MG63 (cell line): ENCODE measurements around the gene PADI6. TPM values are rescaled to one million over a fixed set of nuclear protein-coding genes. Genes with fewer than 3 reads are reported as not detected.

Experiments
- DNase-seq: peaks from one replicate; pipeline ENCODE4 v3.0.0-alpha.2; 2020
- H3K27me3 ChIP-seq: fragments of 250-450 bp; sonication (Bioruptor Pico); 2 replicates; pipeline ENCODE4 v1.5.1; 2020; ENCODE audit warnings: mild to moderate bottlenecking, moderate library complexity
- H3K36me3 ChIP-seq: fragments of 250-450 bp; sonication (Bioruptor Pico); 2 replicates; pipeline ENCODE4 v1.5.1; 2020; ENCODE audit warnings: mild to moderate bottlenecking, moderate library complexity
- H3K4me3 ChIP-seq: fragments of 250-450 bp; sonication (Bioruptor Pico); 2 replicates; pipeline ENCODE4 v1.5.1; 2020; ENCODE audit warnings: mild to moderate bottlenecking, moderate library complexity
- H3K9me3 ChIP-seq: fragments of 250-450 bp; sonication (Bioruptor Pico); 2 replicates; pipeline ENCODE4 v1.5.1; 2020; ENCODE audit warnings: mild to moderate bottlenecking, moderate library complexity
- total RNA-seq: library from RNA; depleted of rRNA; stranded (reverse); fragments of >200 nt; shearing (Covaris generic); gene quantifications from 2 replicates; pipeline ENCODE4 v1.2.3, GENCODE V29; 2014; ENCODE audit warnings: low replicate concordance

Gene PADI6
- total RNA-seq, 1 experiment from 2014 or later: not detected

DNA sequence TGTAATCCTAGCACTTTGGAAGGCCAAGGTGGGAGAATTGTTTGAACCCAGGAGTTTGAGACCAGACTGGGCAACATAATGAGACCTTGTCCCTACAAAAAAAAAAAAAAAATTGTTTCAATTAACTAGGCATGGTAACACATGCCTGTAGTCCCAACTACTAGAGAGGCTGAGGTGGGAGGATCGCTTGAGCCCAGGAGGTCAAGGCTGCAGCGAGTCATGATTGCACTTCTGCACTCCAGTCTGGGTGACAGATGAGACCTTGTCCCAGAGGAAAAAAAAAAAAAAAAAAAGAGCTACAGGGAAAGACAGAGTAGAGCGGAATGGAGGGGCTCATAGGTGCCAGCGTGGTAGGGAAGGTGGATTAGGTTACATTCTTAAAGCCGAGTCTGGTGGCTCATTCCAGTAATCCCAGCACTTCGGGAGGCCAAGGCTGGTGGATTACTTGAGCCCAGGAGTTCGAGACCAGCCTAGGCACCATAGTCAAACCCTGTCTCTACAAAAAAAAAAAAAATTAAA, 21.0 kb upstream of the PADI6 start:
- DNase-seq: no peak
- Histone ChIP-seq H3K27me3 (no peaks in the 10 kb centered on the region), H3K9me3 (no peaks in the 10 kb centered on the region), H3K4me3 (no peak overlapping the region), H3K36me3 (no peaks in the 10 kb centered on the region)

DNA sequence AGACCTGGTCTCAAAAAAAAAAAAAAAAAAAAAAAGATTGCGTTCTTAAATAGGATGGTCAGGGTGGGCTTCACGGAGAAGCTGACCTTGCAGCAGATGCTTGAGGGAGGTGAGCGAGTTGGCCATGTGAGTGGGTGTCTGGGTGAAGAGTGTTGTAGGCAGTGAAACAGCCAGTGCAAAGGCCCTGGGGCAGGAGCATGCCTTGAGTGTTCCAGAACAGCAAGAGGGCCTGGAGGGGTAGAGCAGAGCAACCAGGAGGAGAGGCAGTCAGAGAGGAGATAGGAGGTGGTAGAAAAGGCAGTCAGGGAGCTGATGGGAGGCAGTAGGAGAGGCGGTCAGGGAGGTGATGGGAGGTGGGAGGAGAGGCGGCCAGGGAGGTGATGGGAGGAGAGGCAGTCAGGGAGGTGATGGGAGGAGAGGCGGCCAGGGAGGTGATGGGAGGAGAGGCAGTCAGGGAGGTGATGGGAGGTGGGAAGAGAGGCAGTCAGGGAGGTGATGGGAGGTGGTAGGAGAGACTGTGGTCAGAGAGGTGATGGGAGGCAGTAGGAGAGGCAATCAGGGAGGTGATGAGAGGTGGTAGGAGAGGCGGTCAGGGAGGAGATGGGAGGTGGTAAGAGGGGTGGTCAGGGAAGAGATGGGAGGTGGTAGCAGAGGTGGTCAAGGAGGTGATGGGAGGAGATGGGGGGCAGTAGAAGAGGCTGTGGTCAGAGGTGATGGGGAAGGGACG, 20.2 kb upstream of the PADI6 start:
- Histone ChIP-seq H3K9me3 (no peaks in the 10 kb centered on the region), H3K27me3 (no peaks in the 10 kb centered on the region), H3K36me3 (no peaks in the 10 kb centered on the region), H3K4me3 (no peak overlapping the region)
- no peak for DNase-seq

DNA sequence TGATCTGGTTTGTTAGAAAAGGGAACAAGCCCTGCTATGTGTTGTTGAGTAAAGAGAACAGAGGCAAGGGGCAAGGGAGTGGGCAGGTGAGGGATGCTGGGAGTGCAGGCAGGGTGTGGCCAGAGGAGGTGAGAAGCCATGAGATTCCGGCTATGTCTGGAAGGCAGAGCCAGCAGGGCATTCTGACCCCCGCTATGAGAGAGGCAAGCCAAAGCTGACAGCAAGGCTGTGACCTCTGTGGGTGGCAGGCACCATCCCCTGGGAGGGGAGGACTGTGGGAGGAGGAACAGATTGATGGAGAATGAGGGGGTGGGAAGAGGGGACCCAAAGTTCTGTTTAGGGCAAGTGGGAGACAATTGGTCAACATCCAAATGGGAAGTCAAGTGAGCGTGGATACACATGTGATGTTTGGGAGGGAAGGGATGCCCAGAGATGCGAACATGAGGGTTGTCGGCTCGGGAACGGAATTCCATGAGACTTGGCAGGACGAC, 19.5 kb upstream of the PADI6 start:
- no peaks in the 10 kb centered on the region for H3K36me3 ChIP-seq
- no peak overlapping the region for H3K4me3 ChIP-seq
- no peak for DNase-seq
- H3K27me3 ChIP-seq: no peaks in the 10 kb centered on the region
- H3K9me3 ChIP-seq: no peaks in the 10 kb centered on the region

DNA sequence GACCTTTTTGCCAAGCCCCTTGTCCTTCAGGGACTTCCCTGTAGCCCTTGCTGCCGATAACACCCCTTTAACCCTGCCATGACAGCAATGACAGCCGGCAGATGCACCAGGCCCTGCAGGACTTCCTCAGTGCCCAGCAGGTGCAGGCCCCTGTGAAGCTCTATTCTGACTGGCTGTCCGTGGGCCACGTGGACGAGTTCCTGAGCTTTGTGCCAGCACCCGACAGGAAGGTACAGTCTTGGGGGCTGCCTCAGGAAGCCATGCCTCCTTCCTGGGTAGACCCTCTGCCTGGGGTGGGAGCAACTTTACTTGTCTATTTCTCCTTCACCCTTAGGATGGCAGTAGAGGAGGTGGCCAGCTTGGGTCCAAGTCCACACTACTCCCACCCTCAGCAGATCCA, 16.1 kb upstream of the PADI6 start:
- Histone ChIP-seq H3K4me3 (no peak overlapping the region), H3K27me3 (no peaks in the 10 kb centered on the region), H3K9me3 (no peaks in the 10 kb centered on the region), H3K36me3 (no peaks in the 10 kb centered on the region)
- no peak for DNase-seq

DNA sequence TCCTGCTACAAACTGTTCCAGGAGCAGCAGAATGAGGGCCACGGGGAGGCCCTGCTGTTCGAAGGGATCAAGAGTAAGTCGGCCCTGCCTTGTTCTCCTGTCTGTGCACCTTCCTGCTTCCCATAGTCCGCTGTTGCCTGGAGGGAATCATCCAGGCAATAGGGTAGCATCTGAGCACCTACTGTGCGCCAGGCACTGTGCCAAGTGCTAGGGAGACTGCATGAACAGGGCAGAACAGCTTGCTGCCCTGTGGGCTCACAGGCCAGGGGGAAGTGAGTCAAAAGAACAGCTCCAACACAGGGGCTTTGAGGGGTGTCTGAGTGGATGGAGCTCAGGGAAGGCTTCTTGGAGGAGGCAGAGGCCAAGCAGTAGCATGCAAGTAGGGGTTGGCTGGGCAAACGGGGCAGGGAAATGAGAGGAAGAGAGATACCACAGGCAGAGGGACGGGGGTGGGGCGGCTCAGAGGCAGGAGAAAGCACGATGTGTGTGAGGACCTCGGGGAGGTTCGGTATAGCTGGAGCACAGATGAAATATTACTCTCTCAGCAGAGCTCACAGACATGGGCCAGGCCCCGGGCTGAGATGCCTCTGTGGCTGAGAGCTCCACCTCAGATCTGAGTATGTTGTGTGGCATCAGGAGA, 15.5 kb upstream of the PADI6 start:
- Histone ChIP-seq H3K27me3 (no peaks in the 10 kb centered on the region), H3K36me3 (no peaks in the 10 kb centered on the region), H3K4me3 (no peak overlapping the region), H3K9me3 (no peaks in the 10 kb centered on the region)
- no peak for DNase-seq

DNA sequence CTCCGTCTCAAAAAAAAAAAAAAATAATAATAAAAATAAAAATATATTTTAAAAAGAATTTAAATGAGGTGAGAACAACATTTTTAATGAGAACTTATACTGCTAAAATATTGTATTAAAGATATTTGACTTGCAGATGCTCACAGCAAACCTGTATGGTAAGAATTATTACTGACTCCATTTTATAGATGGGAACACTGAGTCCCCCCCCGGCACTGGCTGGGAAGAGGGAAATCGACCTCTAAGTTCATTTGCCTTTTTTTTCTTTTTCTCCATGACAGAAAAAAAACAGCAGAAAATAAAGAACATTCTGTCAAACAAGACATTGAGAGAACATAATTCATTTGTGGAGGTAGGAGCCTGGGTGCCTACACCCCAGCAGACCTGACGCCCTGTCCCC, 13.4 kb upstream of the PADI6 start:
- DNase-seq: no peak
- H3K9me3 ChIP-seq: no peaks in the 10 kb centered on the region
- no peaks in the 10 kb centered on the region for H3K36me3 ChIP-seq

DNA sequence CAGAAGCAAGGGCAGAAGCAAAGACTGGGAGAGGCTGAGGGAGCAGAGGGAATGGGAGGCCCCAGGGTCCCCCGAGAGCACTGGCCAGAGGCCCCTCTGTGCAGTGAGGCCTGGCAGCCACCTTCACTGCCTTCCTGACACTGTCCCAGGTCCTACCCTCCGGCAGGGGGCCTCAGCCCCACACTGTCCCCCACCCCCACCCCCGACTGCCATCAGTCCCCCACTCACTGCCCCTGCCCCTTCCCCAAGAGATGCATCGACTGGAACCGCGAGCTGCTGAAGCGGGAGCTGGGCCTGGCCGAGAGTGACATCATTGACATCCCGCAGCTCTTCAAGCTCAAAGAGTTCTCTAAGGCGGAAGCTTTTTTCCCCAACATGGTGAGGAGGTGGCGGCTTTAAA, 13.0 kb upstream of the PADI6 start:
- H3K4me3 ChIP-seq: no peak overlapping the region
- no peaks in the 10 kb centered on the region for H3K27me3 ChIP-seq
- no peak for DNase-seq
- no peaks in the 10 kb centered on the region for H3K9me3 ChIP-seq
- no peaks in the 10 kb centered on the region for H3K36me3 ChIP-seq

More for the DNA sequence above, 13.4 kb upstream of the PADI6 start:
- H3K27me3 ChIP-seq: no peaks in the 10 kb centered on the region
- H3K4me3 ChIP-seq: no peak overlapping the region

DNA sequence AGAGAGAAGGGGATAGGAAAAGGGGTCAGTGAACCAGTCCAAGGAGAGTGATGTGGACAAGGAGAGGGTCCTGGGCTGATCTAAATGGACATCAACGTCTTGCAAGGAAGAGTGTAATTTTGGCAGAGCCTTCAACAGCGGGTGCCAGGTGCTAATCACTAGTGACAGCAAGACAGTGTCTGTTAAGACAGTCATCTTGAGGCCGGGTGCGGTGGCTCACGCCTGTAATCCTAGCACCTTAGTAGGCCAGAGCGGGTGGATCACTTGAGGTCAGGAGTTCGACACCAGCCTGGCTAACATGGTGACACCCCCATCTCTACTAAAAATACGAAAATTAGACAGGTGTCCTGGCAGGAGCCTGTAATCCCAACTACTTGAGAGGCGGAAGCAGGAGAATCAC, 12.2 kb upstream of the PADI6 start:
- no peak overlapping the region for H3K4me3 ChIP-seq
- no peaks in the 10 kb centered on the region for H3K27me3 ChIP-seq

DNA sequence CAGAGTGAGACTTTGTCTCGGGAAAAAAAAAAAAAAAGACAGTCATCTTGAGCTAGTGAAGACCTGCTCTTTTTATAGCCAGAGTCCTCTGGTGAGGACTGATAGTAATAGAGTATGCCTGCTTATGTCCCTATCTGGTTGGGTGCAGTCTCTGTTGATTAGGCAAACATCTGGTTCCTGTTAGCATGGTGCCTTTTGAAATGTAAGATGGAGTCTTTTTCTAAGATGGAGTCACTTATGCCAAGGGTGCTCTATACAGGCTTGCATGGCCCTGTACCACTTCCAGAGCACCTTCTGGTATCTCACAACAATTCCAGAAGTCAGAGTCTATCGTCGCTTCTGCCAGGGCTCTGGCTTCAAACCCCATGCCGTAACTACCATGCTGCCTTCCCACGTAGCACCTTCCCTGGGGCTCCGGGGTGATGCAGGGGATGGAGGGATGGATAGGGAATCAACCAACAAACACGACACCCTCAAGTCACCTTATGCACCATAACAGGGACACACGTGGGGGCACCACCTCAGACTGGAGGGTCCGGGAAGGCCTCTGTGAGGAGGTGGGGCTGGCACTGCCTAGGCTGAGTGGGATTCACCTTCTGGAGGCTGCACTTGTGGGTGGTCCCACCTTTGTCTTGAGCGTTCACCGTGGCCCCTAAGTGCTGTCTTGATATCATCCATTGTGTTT, 11.6 kb upstream of the PADI6 start:
- DNase-seq: no peak
- Histone ChIP-seq H3K9me3 (no peaks in the 10 kb centered on the region), H3K4me3 (no peak overlapping the region), H3K36me3 (no peaks in the 10 kb centered on the region), H3K27me3 (no peaks in the 10 kb centered on the region)

More for the DNA sequence above, 12.2 kb upstream of the PADI6 start:
- Histone ChIP-seq H3K36me3 (no peaks in the 10 kb centered on the region), H3K9me3 (no peaks in the 10 kb centered on the region)
- no peak for DNase-seq

DNA sequence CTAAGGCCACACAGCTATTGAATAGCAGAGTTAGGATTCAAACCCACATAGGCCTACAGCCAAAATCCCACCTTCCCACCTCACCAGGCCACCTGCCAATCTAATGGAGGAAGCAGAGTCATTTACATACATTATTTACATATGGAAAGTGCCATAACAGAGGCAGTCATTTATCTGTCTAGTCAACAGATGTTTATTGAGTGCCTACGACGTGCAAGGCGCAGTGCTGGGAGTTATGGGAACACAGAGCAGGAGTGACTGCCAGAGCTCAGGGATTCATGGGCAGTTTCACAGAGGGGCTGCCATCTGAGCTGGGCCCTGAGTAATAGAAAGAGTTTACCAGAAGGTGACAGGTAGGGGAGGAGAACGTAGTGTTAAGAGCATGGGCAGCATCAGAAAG, 10.3 kb upstream of the PADI6 start:
- H3K9me3 ChIP-seq: no peaks in the 10 kb centered on the region
- no peaks in the 10 kb centered on the region for H3K27me3 ChIP-seq
- no peak overlapping the region for H3K4me3 ChIP-seq
- DNase-seq: no peak
- no peaks in the 10 kb centered on the region for H3K36me3 ChIP-seq

DNA sequence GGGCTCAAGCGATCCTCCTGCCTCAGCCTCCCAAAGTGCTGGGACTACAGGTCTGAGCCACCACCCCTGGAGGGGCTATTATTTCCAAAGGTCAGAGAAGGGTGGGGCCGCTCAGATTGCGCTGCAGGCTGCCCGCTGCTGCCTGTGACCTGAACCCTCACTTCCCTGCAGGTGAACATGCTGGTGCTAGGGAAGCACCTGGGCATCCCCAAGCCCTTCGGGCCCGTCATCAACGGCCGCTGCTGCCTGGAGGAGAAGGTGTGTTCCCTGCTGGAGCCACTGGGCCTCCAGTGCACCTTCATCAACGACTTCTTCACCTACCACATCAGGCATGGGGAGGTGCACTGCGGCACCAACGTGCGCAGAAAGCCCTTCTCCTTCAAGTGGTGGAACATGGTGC, 8.6 kb upstream of the PADI6 start:
- DNase-seq: no peak
- Histone ChIP-seq H3K36me3 (no peaks in the 10 kb centered on the region), H3K4me3 (no peak overlapping the region), H3K9me3 (no peaks in the 10 kb centered on the region), H3K27me3 (no peaks in the 10 kb centered on the region)

DNA sequence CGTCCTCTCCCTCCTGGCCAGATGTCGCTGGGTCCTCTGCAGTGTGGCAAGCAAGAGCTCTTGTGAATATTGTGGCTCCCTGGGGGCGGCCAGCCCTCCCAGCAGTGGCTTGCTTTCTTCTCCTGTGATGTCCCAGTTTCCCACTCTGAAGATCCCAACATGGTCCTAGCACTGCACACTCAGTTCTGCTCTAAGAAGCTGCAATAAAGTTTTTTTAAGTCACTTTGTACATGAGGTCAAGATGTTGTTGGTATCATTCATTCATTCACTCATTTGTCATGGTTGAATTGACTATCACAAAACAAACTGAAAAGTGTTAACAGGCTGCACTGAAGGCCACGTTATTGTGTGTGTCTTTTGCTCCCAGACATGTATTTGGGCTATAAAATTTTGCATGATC, 8.2 kb upstream of the PADI6 start:
- H3K4me3 ChIP-seq: no peak overlapping the region
- no peak for DNase-seq
- no peaks in the 10 kb centered on the region for H3K9me3 ChIP-seq
- H3K27me3 ChIP-seq: no peaks in the 10 kb centered on the region
- H3K36me3 ChIP-seq: no peaks in the 10 kb centered on the region

DNA sequence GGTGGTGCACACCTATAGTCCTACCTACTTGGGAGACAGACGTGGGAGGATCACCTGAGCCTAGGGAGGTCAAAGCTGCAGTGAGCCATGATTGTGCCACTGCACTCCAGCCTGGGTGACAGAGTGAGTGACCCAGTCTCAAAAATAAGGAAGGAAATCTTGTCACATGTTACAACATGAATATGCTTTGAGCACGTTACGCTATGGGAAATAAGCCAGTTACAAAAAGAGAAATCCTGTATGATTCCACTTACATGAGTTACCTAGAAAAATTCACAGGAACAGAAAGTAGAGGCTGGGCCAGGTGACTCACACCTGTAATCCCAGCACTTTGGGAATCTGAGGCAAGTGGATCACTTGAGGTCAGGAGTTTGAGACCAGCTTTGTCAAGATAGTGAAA, 6.7 kb upstream of the PADI6 start:
- no peaks in the 10 kb centered on the region for H3K36me3 ChIP-seq
- H3K27me3 ChIP-seq: no peaks in the 10 kb centered on the region
- DNase-seq: no peak

DNA sequence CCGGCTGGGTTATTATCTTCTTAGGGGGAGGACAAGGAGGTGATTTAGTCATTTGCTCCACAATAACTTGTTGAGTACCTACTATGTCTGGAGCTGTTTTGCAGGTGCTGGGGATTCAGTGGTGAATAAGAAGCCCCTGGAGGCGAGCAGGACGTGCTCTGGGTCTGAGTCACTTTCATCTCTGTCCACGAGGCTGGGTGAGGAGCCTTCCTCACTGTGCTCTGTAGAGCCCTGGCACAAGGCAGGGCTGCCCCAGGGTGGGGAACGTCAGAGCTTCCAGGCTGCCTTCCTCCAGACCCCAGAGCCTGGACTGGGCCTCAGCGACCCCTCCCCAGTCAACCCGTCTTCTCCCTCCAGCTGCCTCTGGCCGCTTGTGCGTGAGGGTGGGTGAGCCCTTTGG, 2.5 kb upstream of the PADI6 start:
- no peak overlapping the region for H3K4me3 ChIP-seq
- DNase-seq: peak; percentile 18
- no peaks in the 10 kb centered on the region for H3K36me3 ChIP-seq
- no peaks in the 10 kb centered on the region for H3K9me3 ChIP-seq
- H3K27me3 ChIP-seq: no peaks in the 10 kb centered on the region

More for the DNA sequence above, 6.7 kb upstream of the PADI6 start:
- no peaks in the 10 kb centered on the region for H3K9me3 ChIP-seq
- no peak overlapping the region for H3K4me3 ChIP-seq

DNA sequence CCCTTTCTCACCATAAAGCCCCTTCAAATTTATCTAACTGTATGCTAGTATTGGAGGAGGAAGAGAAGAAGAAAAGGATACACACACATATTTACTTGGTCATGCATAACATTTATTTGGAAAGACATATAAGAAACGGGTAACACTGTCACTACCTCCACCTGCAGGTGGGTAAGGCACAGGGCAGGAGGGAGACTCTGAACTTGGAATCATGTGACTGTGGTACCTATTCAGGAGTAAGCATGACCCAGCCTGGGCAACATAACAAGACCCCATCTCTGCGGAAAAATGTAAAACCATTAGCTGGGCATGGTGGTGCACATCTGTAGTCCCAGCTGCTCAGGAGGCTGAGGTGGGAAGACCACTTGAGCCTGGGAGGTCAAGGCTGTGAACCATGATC, 1.4 kb upstream of the PADI6 start:
- Histone ChIP-seq H3K36me3 (no peaks in the 10 kb centered on the region), H3K9me3 (no peaks in the 10 kb centered on the region), H3K27me3 (no peaks in the 10 kb centered on the region), H3K4me3 (no peak overlapping the region)
- DNase-seq: no peak

DNA sequence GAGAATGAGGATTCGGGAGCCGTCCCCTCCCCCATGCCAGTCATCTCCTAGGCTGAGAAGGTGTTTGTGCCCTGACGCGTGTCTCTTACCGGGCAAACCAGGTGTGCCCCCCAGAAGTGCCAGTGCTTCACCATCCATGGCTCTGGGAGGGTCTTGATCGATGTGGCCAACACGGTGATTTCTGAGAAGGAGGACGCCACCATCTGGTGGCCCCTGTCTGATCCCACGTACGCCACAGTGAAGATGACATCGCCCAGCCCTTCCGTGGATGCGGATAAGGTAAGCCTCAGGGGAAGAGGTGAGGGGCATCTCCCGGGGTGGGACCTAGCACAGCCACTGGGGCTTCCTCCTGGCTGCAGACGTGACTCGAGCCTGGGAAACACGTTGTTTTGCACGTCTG, 959 bp downstream of the PADI6 start:
- no peak for DNase-seq

DNA sequence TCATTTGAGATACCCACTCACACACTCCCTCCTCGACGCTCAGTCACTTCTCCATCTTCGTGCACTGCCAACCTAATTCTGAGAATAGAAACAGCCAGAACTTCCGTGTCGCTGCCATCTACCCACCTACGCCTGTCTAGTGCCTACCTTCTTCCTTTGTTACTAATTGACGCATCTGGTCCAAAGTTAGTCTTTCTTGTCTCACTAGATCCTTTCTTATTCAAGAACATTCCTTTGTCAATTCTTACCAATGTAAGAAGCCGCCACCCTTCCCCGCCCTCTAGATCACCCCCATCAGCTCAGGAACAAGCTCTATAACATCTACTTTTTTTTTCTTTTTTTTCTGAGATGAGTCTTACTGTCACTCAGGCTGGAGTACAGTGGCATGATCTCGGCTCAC, 3.7 kb downstream of the PADI6 start:
- Histone ChIP-seq H3K36me3 (no peaks in the 10 kb centered on the region), H3K4me3 (no peak overlapping the region), H3K27me3 (no peaks in the 10 kb centered on the region; the same call in 1 of the 2 replicates), H3K9me3 (no peaks in the 10 kb centered on the region)
- no peak for DNase-seq

More for the DNA sequence above, 959 bp downstream of the PADI6 start:
- H3K9me3 ChIP-seq: no peaks in the 10 kb centered on the region
- H3K36me3 ChIP-seq: no peaks in the 10 kb centered on the region
- no peaks in the 10 kb centered on the region; the same call in 1 of the 2 replicates for H3K27me3 ChIP-seq
- H3K4me3 ChIP-seq: no peak overlapping the region
